ENCODE measurements around the gene MGAT5B. TPM values are rescaled to one million over a fixed set of nuclear protein-coding genes. Genes with fewer than 3 reads are reported as not detected.

The MGAT5B gene
- total RNA-seq, 4 donors from 2014 or later: 0.59 to 3.3 (median 1.5) TPM; not detected in 1

- intact Hi-C loops (cut with DNase I; ENCODE audit: low total_unique reads): no loop called here
- H3K4me3 ChIP-seq: no peak overlapping the region
- no peaks in the 10 kb centered on the region for H3K36me3 ChIP-seq
- no peak for DNase-seq
- TF ChIP-seq CTCF (IDR thresholded peaks at IDR 0.05) (no peak), POLR2A (IDR thresholded peaks at IDR 0.05) (no peak)
- H3K9me3 ChIP-seq: no peaks in the 10 kb centered on the region
- H3K4me1 ChIP-seq: no peaks in the 10 kb centered on the region
- no peak overlapping the region for H3K27ac ChIP-seq
- H3K27me3 ChIP-seq: no peaks in the 10 kb centered on the region
Measured at GRCh38 chr17:76921340-76922036, 53.3 kb downstream of the MGAT5B start.

GRCh38 chr17:76922084-76922483 lies 53.9 kb downstream of the MGAT5B start:
- no peak overlapping the region for H3K4me3 ChIP-seq
- intact Hi-C loops (cut with DNase I; ENCODE audit: low total_unique reads): no loop called here
- H3K27me3 ChIP-seq: no peaks in the 10 kb centered on the region
- no peaks in the 10 kb centered on the region for H3K4me1 ChIP-seq
- no peaks in the 10 kb centered on the region for H3K9me3 ChIP-seq
- DNase-seq: no peak
- no peak overlapping the region for H3K27ac ChIP-seq
- no peaks in the 10 kb centered on the region for H3K36me3 ChIP-seq
- TF ChIP-seq CTCF (IDR thresholded peaks at IDR 0.05): no peak
- TF ChIP-seq POLR2A (IDR thresholded peaks at IDR 0.05): no peak

- intact Hi-C loops (cut with DNase I; ENCODE audit: low total_unique reads): no loop called here
- Histone ChIP-seq H3K27me3 (no peaks in the 10 kb centered on the region), H3K36me3 (no peaks in the 10 kb centered on the region), H3K27ac (no peak overlapping the region), H3K4me3 (no peak overlapping the region), H3K9me3 (no peaks in the 10 kb centered on the region), H3K4me1 (no peaks in the 10 kb centered on the region)
- DNase-seq: no peak
- TF ChIP-seq POLR2A (IDR thresholded peaks at IDR 0.05): no peak
Measured at GRCh38 chr17:76922967-76923366, 54.8 kb downstream of the MGAT5B start.

GRCh38 chr17:76923491-76923890 lies 55.3 kb downstream of the MGAT5B start:
- H3K27ac ChIP-seq: no peak overlapping the region
- no peak overlapping the region for H3K4me3 ChIP-seq
- intact Hi-C loops (cut with DNase I; ENCODE audit: low total_unique reads): no loop called here
- no peaks in the 10 kb centered on the region for H3K4me1 ChIP-seq
- DNase-seq: no peak
- H3K27me3 ChIP-seq: no peaks in the 10 kb centered on the region
- TF ChIP-seq CTCF (IDR thresholded peaks at IDR 0.05) (no peak), POLR2A (IDR thresholded peaks at IDR 0.05) (no peak)
- H3K36me3 ChIP-seq: no peaks in the 10 kb centered on the region
- no peaks in the 10 kb centered on the region for H3K9me3 ChIP-seq

GRCh38 chr17:76924345-76925342 lies 56.4 kb downstream of the MGAT5B start:
- H3K27ac ChIP-seq: no peak overlapping the region
- intact Hi-C loops (cut with DNase I; ENCODE audit: low total_unique reads): no loop called here
- H3K36me3 ChIP-seq: no peaks in the 10 kb centered on the region
- H3K4me3 ChIP-seq: no peak overlapping the region
- no peaks in the 10 kb centered on the region for H3K9me3 ChIP-seq
- TF ChIP-seq CTCF (IDR thresholded peaks at IDR 0.05) (no peak), POLR2A (IDR thresholded peaks at IDR 0.05) (no peak)
- no peaks in the 10 kb centered on the region for H3K27me3 ChIP-seq
- H3K4me1 ChIP-seq: no peaks in the 10 kb centered on the region
- DNase-seq: no peak
